Lung (tissue), 12 donors: ENCODE measurements around the gene PCBP3. TPM values are rescaled to one million over a fixed set of nuclear protein-coding genes. Genes with fewer than 3 reads are reported as not detected.

Experiments
- ATAC-seq: fragments of 200-7000 bp; cut with Tn5 transposase; one replicate; pipeline ENCODE4 v1.9.1; 2020; ENCODE audit warnings: moderate number of reproducible peaks; ENCODE audit not compliant: insufficient read depth, low FRiP score
- DNase-seq, 3 donors: peaks; one replicate each; pipeline ENCODE4 v3.0.0-alpha.2; 2013 to 2017
- H3K27ac ChIP-seq, 2 donors: one replicate each; pipeline ENCODE4 v1.5.1; 2013; ENCODE audit warnings: mild to moderate bottlenecking in 2 of 2, moderate library complexity in 2 of 2, control low read depth in 1 of 2, inconsistent platforms in 1 of 2, low read depth in 1 of 2, low read length in 1 of 2
- H3K27me3 ChIP-seq, 3 donors: one replicate each; pipeline ENCODE4 v1.5.1; 2013; ENCODE audit warnings: low read length in 2 of 3; ENCODE audit not compliant: control insufficient read depth in 3 of 3, insufficient read depth in 3 of 3
- H3K36me3 ChIP-seq, 4 donors: one replicate each; pipeline ENCODE4 v1.5.1; 2013; ENCODE audit warnings: low read length in 4 of 4, mild to moderate bottlenecking in 1 of 4, moderate library complexity in 1 of 4; ENCODE audit not compliant: control insufficient read depth in 4 of 4, insufficient read depth in 4 of 4
- H3K4me1 ChIP-seq, 5 donors: one replicate each; pipeline ENCODE4 v1.5.1; 2013; ENCODE audit warnings: low read length in 5 of 5, mild to moderate bottlenecking in 2 of 5, moderate library complexity in 1 of 5; ENCODE audit not compliant: control insufficient read depth in 5 of 5, insufficient read depth in 5 of 5
- H3K4me3 ChIP-seq: one replicate; pipeline ENCODE4 v1.5.1; 2013; ENCODE audit warnings: mild to moderate bottlenecking, control low read depth, moderate library complexity
- H3K9ac ChIP-seq, 2 donors: one replicate each; pipeline ENCODE4 v1.5.1; 2013; ENCODE audit warnings: low read length in 2 of 2, control low read depth in 1 of 2; ENCODE audit not compliant: insufficient read depth in 1 of 2
- H3K9me3 ChIP-seq, 4 donors: one replicate each; pipeline ENCODE4 v1.5.1; 2013; ENCODE audit warnings: low read length in 3 of 4, mild to moderate bottlenecking in 1 of 4, moderate library complexity in 1 of 4; ENCODE audit not compliant: control insufficient read depth in 4 of 4, insufficient read depth in 3 of 4
- CTCF ChIP-seq: IDR thresholded peaks from 2 replicates; pipeline ENCODE4 v1.5.1; 2012; ENCODE audit warnings: mild to moderate bottlenecking; ENCODE audit errors: control extremely low read depth, extremely low read depth
- WGBS, 2 donors: extraction: QIAGEN DNeasy Blood & Tissue Kit; methylation state at CpG; one replicate each; pipeline ENCODE4 v1.1.7; 2013; 5-methylcytosine and 5-hydroxymethylcytosine counted together
- polyA plus RNA-seq, 2 donors: library from polyadenylated mRNA; stranded (reverse); fragments of 200-250 nt; gene quantifications; one replicate each; pipeline ENCODE4 v1.2.1, GENCODE V29; 2013
- total RNA-seq, 2 donors: library from RNA; depleted of rRNA in 1 of 2; stranded (reverse); fragments of >200 nt in 1 of 2; gene quantifications; one replicate each; pipeline ENCODE4 v1.2.1, GENCODE V29; 2014 to 2021
- donor health status: control.
- donor health status: control.
- donor health status: Bipolar disorder and iron deficiency.
- donor health status: healthy.
- donor health status: DM: yes; HTN: yes; CAD: no.

The PCBP3 gene
- total and polyA plus RNA-seq, 4 donors: 1.6 to 8.2 (median 3.1) TPM

DNA sequence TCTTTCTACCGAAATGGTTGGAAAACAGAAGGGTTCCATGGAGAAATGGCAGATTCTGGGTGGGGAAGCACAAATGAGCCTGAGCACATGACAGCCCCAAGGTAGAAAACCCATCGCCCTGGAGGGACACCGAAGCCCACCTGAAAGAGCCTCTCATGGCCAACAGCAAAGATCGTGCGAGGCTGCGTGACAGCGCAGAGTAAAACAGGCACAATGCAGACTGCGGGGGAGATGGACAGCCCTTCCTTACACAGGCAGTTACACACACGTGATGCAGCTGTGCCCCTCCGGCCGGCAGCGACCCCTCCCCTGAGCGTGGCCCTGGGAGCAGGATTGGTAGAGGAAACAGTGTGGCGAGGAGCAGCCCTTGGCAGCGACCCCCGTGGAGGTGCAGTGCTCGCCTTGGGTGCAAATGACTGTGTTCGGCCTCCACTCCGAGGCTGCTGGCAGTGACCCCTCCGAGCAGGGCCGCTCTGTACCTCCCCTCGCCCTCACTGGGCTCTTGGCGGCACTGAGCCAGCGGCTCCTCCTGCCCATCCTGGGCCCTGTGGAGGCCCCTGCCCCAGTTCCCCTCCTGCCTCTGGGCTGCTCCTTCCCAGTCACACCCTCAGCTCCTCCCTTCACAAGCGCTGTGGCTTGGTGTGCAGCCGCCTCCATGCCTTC lies 217.1 kb downstream of the PCBP3 start:
- DNase-seq (no peak), ATAC-seq (no peak)
- Histone ChIP-seq H3K9ac (no peak overlapping the region), H3K4me1 (no peaks in the 10 kb centered on the region), H3K36me3 (no peaks in the 10 kb centered on the region), H3K9me3 (peaks cover 0 to 2% (median 0%) of the 10 kb centered on the region in 4 donors), H3K4me3 (no peak overlapping the region), H3K27me3 (no peaks in the 10 kb centered on the region), H3K27ac (no peak overlapping the region)
- no peak for TF ChIP-seq CTCF
- 90 to 95% methylated on average over 25 to 26 of the region's 26 CpGs for WGBS, 2 donors

- ATAC-seq: no peak
- peaks cover 0 to 2% (median 0%) of the 10 kb centered on the region in 4 donors for H3K9me3 ChIP-seq
- H3K27me3 ChIP-seq: no peaks in the 10 kb centered on the region
- no peaks in the 10 kb centered on the region for H3K36me3 ChIP-seq
- H3K9ac ChIP-seq: no peak overlapping the region
- no peak overlapping the region for H3K4me3 ChIP-seq
- no peak overlapping the region for H3K27ac ChIP-seq
- WGBS, 2 donors: 88 to 90% methylated on average over 14 of the region's 14 CpGs
- no peak for TF ChIP-seq CTCF
- DNase-seq: no peak
- H3K4me1 ChIP-seq: no peaks in the 10 kb centered on the region
These were observed 217.8 kb downstream of the PCBP3 start for GRCh38 chr21:45861156-45861870.

DNA sequence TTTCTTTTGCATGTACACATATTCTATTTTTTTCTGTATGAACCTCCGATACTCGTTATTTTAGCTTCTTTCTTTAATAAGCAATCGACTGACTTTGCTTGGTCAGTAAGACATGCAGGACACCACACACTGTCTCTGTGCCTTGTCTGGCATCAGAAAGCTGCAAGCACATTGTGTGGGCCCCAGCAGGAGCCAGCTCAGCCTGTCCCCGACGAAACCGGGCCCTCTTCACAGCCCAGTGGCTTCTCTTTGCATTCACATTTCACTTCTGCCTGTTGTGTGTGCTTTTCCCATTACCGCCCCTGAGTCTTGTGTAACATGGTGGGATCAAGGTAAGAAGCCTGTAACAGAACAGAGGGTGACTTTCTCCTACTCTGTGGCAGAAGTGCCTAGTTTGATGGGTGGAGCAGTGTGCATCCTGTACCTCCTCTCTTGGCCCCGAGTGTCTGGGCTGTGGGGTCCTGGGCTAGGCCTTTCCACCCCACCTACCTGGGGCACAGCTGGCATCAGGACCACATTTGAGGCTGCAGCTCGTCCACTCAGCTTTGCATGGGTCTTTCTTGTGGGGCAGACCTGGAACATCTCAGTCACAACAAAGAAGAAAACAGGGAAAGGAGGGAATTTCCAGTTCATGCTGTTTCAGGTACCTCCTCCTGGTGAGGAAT lies 219.2 kb downstream of the PCBP3 start:
- no peaks in the 10 kb centered on the region for H3K4me1 ChIP-seq
- no peaks in the 10 kb centered on the region for H3K27me3 ChIP-seq
- WGBS, 2 donors: 79 to 83% methylated on average over 9 of the region's 9 CpGs
- H3K27ac ChIP-seq: no peak overlapping the region
- no peak for ATAC-seq
- peaks cover 0 to 2% (median 0%) of the 10 kb centered on the region in 4 donors for H3K9me3 ChIP-seq
- no peak for TF ChIP-seq CTCF
- no peak for DNase-seq
- no peak overlapping the region for H3K4me3 ChIP-seq
- no peaks in the 10 kb centered on the region for H3K36me3 ChIP-seq
- no peak overlapping the region for H3K9ac ChIP-seq
